Right hindlimb (tissue), 1 donor: ENCODE measurements around the gene SPEN.
"Not testable (repeated sequence)": the region's sequence is repeated elsewhere in the genome, so short reads cannot be mapped to it uniquely, and the experiment has no call there.

Experiments used
- DNase-seq: peaks from one replicate; pipeline ENCODE4 v3.0.0-alpha.2; 2018

Gene SPEN

GRCh38 chr1:15965228-15965767, 117.8 kb downstream of the SPEN start:
- DNase-seq: no peak

GRCh38 chr1:15966081-15966955, 118.8 kb downstream of the SPEN start:
- no peak for DNase-seq

- DNase-seq: no peak
Measured at GRCh38 chr1:15966956-15967344, 119.4 kb downstream of the SPEN start.

- DNase-seq: no peak
Measured at GRCh38 chr1:15968172-15968571, 120.7 kb downstream of the SPEN start.

- DNase-seq: no peak
Measured at GRCh38 chr1:15969321-15969880, 121.9 kb downstream of the SPEN start.

GRCh38 chr1:15970911-15971310, 123.4 kb downstream of the SPEN start:
- no peak for DNase-seq

GRCh38 chr1:15972409-15972808, 124.9 kb downstream of the SPEN start:
- no peak for DNase-seq

- no peak for DNase-seq
Measured at GRCh38 chr1:15973772-15974171, 126.3 kb downstream of the SPEN start.

- DNase-seq: no peak
Measured at GRCh38 chr1:15974855-15975254, 127.3 kb downstream of the SPEN start.

GRCh38 chr1:15975358-15975804, 127.9 kb downstream of the SPEN start:
- peak; percentile 74 for DNase-seq

GRCh38 chr1:15975805-15976680, 128.5 kb downstream of the SPEN start, which contains the start of gene ZBTB17:
Gene ZBTB17, minus strand, starts transcription at chr1:15976101. Its CDS starts 27,606 bp downstream, at chr1:15948495.
- peak; percentile 95 for DNase-seq

- DNase-seq: not testable (repeated sequence)
Measured at GRCh38 chr1:15977947-15978346, 130.4 kb downstream of the SPEN start.

- DNase-seq: no peak
Measured at GRCh38 chr1:15981679-15982078, 134.2 kb downstream of the SPEN start.

- no peak for DNase-seq
Measured at GRCh38 chr1:15983275-15983674, 135.8 kb downstream of the SPEN start.

GRCh38 chr1:15985611-15986297, 138.2 kb downstream of the SPEN start:
- DNase-seq: no peak

GRCh38 chr1:15988856-15989736, 141.6 kb downstream of the SPEN start:
- DNase-seq: no peak

GRCh38 chr1:15989776-15990175, 142.3 kb downstream of the SPEN start:
- no peak for DNase-seq
